ENCODE measurements around the gene KMT5B.
A peak's percentile ranks its signal among the peaks of the same experiment; 100 is the strongest.

The KMT5B gene

DNA sequence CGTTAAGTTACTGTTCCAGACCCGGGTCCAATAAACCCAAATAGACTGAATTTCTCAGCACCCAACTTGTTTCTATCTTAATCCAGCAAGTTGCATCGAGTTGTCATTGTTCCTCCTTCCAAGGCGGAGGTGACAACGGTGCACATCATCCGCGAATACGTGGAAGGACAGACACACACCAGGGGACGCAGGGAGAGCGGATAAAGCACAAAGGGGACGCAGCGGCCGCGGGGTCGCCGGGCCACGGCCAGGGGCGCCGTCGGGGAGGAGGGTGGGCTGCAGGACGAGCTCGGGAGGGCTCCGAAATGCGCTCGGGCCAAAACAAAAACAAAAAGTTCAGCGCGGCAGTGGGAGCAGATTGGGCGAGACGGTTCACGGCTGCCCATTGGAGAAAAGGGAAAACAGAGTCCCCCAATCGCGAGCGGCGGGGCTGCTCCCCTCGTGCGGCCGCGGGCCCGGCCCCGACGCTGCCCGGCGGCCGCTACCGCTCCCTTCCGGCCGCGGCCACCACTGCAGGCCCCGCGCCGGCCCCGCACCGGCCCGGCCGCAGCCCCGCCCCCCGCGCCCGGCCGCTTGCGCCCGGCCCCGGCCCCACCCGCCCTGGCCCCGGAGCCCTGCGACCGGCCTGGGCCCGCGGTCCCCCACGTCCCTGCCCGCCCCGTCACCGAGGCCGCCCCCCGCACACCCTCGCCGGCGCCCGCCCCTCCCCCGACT is 518 bp downstream of the KMT5B start:
- DNase-seq (ENCODE audit: low read depth in 1 of 2, low spot score in 1 of 2), result peak; percentile 80 to 90
- in situ Hi-C loops (cut with HindIII; ENCODE audit: low pct_unique_long_range_greater_than_20kb, low sequenced_read_pairs), result no loop called here
- no peak for TF ChIP-seq JUND (IDR thresholded peaks at IDR 0.05; ENCODE audit: low read depth)

DNA sequence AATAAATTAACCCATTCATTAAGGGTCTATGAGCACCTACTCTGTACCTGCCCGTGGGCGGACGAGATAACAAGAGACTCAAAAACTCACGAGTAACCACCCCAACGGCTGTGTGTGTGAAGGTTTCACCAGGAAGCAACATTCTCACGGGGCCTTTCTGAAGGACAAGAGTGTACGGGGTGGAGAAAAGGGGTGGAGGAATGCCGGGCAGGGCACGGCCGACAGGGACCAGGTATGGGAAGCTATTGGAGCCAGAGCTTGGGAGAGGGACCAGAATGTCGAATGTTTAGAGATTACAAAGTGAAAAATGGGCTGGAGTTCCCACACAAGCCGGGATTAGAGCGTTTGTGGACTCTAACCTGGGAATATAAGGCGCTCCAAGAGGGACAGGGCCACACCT is 1.6 kb downstream of the KMT5B start:
- TF ChIP-seq JUND (IDR thresholded peaks at IDR 0.05; ENCODE audit: low read depth), result no peak
- in situ Hi-C loops (cut with HindIII; ENCODE audit: low pct_unique_long_range_greater_than_20kb, low sequenced_read_pairs), result no loop called here
- DNase-seq (ENCODE audit: low read depth in 1 of 2, low spot score in 1 of 2), result no peak

DNA sequence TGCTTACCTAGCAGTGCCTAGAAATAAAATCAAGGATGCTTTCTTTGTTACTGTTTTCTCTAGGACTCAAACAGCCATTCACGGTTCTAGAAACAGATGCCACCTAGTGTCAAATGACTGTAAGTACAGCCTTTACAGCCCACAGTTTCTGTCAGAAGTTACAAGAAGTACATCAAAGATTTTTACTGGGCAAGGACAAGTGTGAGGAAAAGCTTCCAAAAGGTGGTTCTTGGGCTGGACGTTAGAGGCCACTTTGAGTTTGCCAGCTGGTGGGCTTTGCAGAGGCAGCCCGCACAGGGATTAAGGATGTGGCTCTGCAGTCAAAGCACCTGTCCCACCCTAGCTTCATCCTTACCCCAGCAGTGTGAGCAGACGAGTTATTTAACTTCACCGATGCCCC is 6.9 kb downstream of the KMT5B start:
- peak in 1 of 2 experiments; percentile 85 for DNase-seq (ENCODE audit: low read depth in 1 of 2, low spot score in 1 of 2)
- no peak for TF ChIP-seq JUND (IDR thresholded peaks at IDR 0.05; ENCODE audit: low read depth)
- in situ Hi-C loops (cut with HindIII; ENCODE audit: low pct_unique_long_range_greater_than_20kb, low sequenced_read_pairs), result no loop called here

DNA sequence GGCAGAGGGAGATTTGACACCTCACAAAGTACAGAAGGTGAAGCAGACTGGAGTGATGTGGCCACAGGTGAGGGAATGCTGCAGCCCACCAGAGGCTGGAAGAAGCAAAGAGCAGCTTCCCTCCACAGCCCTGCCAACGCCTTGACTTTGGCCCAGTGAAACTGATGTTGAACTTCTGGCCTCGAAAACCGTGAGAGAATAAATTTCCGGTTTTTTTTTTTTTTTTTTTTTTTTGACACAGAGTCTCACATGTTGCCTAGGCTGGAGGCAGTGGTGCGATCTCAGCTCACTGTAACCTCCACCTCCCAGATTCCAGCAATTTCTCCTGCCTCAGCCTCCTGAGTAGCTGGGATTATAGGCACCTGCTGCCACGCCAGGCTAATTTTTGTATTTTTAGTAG is 8.7 kb downstream of the KMT5B start:
- in situ Hi-C loops (cut with HindIII; ENCODE audit: low pct_unique_long_range_greater_than_20kb, low sequenced_read_pairs), result no loop called here
- DNase-seq (ENCODE audit: low read depth in 1 of 2, low spot score in 1 of 2), result no peak
- no peak for TF ChIP-seq JUND (IDR thresholded peaks at IDR 0.05; ENCODE audit: low read depth)

DNA sequence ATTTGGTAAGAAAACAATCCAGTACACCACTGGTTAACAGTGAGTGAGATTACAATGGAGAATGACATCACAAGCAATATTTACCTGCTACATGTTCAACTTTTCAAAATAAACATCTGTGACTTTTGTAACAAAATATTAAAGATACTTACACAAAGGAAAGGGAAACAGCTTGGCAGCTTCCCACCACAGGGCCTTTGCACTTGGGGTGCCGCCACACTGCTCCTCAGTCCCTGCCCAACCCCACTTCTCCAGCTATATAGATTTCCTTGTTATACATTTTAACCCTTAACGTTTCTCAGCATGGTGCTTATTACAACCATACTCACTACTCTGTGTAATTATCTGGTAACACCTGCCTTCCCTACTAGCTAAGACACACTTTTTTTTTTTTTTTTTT is 10.9 kb downstream of the KMT5B start:
- TF ChIP-seq JUND (IDR thresholded peaks at IDR 0.05; ENCODE audit: low read depth), result no peak
- in situ Hi-C loops (cut with HindIII; ENCODE audit: low pct_unique_long_range_greater_than_20kb, low sequenced_read_pairs), result no loop called here
- DNase-seq (ENCODE audit: low read depth in 1 of 2, low spot score in 1 of 2), result no peak

DNA sequence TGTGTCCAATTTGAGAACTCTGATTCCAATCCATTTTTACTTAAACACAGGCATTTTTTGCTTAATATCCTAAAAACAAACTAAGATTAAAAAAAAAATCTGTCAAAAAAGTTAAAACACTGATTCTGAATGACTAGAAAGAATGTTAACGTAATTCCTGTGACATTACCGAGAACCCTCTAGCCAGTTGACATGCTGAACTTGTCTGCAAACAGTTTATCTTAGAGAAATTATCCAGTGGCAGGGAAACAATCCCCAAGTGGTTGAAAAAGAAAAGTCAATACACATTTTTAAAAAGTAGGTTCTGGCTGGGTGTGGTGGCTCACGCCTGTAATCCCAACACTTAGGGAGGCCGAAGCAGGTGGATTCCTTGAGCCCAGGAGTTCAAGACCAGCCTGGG is 11.6 kb downstream of the KMT5B start:
- no peak for DNase-seq (ENCODE audit: low read depth in 1 of 2, low spot score in 1 of 2)
- in situ Hi-C loops (cut with HindIII; ENCODE audit: low pct_unique_long_range_greater_than_20kb, low sequenced_read_pairs), result no loop called here
- no peak for TF ChIP-seq JUND (IDR thresholded peaks at IDR 0.05; ENCODE audit: low read depth)

DNA sequence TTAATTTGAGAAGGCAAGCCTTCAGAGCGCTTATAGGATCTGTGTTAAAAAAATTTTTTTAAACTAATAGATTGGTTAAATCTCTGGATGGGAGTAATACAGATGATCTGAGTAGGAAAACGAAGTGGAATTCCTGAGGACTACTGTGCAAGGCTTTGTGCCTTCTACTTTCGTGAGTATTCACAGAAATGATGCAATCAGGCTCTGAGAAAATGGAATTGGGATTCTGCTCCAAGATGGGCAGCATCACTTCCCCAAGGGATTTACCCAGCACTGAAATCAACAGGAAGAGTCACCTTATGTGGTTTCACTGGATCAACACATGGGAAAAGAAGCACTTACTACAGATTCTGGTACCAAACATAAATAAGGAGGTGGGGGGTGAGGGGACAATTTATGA is 12.5 kb downstream of the KMT5B start:
- DNase-seq (ENCODE audit: low read depth in 1 of 2, low spot score in 1 of 2), result no peak
- in situ Hi-C loops (cut with HindIII; ENCODE audit: low pct_unique_long_range_greater_than_20kb, low sequenced_read_pairs), result no loop called here
- no peak for TF ChIP-seq JUND (IDR thresholded peaks at IDR 0.05; ENCODE audit: low read depth)

DNA sequence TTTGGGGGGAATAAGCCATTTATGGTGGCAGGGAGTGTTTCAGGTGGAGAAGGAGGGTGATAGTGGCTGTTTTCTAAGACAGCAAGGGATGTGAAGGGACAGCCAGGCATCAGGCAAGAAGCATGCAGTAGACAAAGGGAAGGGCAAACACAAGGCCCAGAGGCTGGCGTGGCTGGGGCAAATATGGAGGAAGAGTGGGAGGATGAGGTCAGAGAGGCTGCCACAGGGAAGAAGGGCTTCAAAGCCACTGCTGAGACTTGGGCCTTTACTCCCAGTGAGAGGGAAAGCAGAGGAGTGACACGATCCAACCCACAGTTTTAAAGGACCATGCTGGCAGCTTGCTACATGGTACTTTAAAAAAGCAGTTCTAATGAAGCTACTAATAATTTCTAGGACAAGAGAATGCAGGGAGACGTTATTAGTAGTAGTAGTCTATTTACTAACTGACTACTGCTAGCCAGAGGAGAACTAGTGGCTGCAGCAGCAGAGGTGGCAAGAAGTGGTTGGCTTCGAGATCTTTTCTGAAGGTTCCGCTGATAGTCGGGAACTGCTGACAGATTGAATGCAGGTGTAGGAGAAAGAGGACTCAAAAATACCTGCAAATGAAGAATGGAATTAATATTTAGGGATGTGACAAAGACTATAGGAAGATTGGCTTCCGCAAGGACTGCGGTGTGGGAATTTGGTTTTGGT is 13.7 kb downstream of the KMT5B start:
- no peak for DNase-seq (ENCODE audit: low read depth in 1 of 2, low spot score in 1 of 2)
- no peak for TF ChIP-seq JUND (IDR thresholded peaks at IDR 0.05; ENCODE audit: low read depth)
- in situ Hi-C loops (cut with HindIII; ENCODE audit: low pct_unique_long_range_greater_than_20kb, low sequenced_read_pairs), result no loop called here

DNA sequence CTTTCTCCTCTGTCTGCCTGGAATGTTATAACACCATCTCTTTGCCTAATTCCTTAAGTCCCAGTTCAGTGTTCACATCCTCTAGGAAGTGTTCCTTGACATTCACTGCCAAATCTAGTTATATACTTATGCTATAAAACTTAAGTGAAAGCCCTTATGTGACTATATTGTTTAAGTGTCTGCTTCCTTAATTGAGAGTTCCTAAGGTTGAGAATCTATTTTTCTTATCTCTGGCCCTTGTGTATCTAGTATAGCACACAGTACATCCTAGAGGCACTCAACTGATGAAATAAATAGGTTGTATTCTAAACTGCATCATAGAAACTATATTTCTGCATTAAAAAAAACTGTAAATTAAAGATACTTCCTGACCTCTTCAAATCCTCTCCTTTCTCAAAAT is 16.9 kb downstream of the KMT5B start:
- no peak for TF ChIP-seq JUND (IDR thresholded peaks at IDR 0.05; ENCODE audit: low read depth)
- no peak for DNase-seq (ENCODE audit: low read depth in 1 of 2, low spot score in 1 of 2)
- in situ Hi-C loops (cut with HindIII; ENCODE audit: low pct_unique_long_range_greater_than_20kb, low sequenced_read_pairs), result no loop called here

DNA sequence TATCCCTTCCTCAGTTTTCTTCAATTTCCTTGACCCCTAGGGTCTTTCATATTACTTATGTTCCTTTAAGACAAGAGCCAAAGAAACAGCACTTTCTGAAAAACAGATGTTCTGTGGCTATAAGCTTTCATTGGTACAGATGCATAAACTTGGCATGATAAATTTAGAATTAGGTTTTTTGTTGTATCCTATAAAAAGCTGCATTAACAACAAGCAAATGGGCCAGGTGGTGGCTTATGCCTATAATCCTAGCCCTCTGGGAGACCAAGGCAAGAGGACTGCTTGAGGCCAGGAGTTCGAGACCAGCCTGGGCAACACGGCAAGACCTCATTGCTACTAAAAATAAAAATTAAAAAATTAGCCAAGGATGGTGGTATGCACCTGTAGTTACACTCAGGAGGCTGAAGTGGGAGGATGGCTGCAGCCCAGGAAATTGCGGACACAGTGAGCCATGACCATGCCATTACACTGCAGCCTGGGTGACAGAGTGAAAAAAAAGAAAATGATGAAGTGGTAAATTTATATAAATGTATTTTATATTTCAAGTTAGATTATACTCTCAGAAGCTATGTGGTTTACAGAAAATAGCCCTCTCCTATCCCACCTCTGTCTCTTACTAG is 18.3 kb downstream of the KMT5B start:
- in situ Hi-C loops (cut with HindIII; ENCODE audit: low pct_unique_long_range_greater_than_20kb, low sequenced_read_pairs), result no loop called here
- no peak for DNase-seq (ENCODE audit: low read depth in 1 of 2, low spot score in 1 of 2)
- TF ChIP-seq JUND (IDR thresholded peaks at IDR 0.05; ENCODE audit: low read depth), result no peak

DNA sequence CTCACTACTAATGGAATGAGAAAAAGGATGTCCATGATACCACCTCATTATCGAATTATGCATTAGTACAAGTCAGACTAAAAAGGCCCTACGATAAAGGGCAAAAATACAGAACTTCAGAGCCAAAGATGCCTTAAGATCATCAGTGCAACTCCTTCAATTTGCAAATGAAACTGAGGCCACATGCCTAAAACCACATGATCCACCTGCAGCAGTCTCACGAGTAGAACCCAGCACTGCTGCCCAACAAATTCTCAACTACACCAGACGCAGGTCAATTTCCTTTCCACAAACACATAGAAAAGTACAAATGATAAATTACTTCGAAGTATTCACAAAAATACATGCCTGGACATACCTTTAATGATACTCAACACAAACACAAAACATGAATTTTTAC is 20.1 kb downstream of the KMT5B start:
- no peak for DNase-seq (ENCODE audit: low read depth in 1 of 2, low spot score in 1 of 2)
- TF ChIP-seq JUND (IDR thresholded peaks at IDR 0.05; ENCODE audit: low read depth), result no peak
- in situ Hi-C loops (cut with HindIII; ENCODE audit: low pct_unique_long_range_greater_than_20kb, low sequenced_read_pairs), result no loop called here

DNA sequence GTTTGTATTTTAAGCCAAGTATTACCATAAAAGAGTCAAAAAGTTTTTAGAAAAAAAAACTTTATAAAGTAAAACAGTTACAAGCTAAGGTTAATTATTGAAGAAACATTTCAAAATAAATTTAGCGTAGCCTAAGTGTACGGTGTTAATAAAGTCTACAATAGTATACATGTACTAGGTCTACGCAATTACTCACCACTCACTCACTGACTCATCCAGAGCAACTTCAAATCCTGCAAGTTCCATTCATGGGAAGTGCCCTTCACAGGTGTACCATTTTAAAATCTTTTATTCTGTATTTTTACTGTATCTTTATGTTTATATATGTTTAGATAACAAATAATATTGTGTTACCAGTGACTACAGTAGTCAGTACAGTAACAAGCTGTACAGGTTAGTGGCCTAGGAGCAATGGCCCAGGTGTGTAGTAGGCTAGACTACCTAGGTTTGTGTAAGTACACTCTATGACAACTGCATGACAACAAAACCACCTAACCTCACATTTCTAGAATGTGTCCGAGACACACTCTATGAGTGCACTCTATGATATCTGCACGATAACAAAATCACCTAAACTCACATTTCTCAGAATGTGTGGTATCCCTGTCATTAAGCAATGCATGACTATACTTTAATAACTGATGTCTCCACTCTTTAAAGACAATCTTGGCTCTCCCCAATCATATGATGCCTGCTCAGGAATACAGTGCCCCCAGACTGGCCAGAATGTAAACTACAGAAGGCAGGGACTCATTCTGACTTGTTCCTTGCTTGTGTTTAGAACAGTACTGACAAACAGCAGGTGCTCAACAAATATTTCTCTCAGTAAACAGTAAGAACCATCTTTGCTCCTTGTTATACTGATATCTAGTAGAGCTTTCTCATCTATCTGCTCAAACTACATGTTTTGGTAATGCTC is 21.2 kb downstream of the KMT5B start:
- DNase-seq (ENCODE audit: low read depth in 1 of 2, low spot score in 1 of 2), result no peak
- TF ChIP-seq JUND (IDR thresholded peaks at IDR 0.05; ENCODE audit: low read depth), result no peak
- in situ Hi-C loops (cut with HindIII; ENCODE audit: low pct_unique_long_range_greater_than_20kb, low sequenced_read_pairs), result no loop called here
